Renal pelvis (tissue), 4 donors: ENCODE data around the gene ETV4. TPM values are rescaled to one million over a fixed set of nuclear protein-coding genes. Genes with fewer than 3 reads are reported as not detected.
A peak's percentile ranks its signal among the peaks of the same experiment; 100 is the strongest.

ENCODE experiments used
- DNase-seq: peaks from one replicate; pipeline ENCODE4 v3.0.0-alpha.2; 2013
- polyA plus RNA-seq, 3 donors: library from polyadenylated mRNA; unstranded; fragments of 120-200 nt; gene quantifications; one replicate each; pipeline ENCODE4 v1.2.1, GENCODE V29; 2013; ENCODE audit not compliant: insufficient read length in 3 of 3

The ETV4 gene
- polyA plus RNA-seq, 3 donors = 39.7 to 49.8 (median 43.7) TPM

DNA sequence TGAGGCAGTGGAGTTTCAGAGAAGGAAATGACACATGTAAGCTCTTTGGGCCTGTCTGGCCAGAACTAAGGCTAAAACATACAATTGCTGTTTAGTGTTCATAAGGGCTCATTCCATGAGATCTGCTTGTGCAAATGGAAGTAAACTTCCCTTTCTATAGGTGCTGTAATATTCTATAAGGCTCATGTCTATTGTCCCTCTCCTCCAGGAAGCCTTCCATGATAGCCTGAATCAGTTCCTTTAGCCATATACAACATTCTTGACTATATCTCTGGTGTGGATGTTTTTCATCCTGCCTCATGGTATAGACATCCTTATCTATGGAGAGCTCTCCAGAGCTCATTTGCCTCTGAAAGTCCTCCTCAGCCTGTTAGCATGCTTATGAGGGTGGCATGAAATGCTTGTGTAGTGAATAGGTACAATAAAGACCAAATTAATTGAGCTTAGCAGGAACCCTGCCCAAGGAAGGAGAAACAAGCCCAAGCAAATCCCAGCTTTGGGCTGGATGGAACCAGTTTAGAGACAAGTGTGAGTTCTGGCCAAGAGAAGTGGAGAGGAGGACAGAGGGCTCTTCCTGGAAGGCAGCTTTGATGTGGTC is 1.6 kb upstream of the ETV4 start:
- no peak for DNase-seq

DNA sequence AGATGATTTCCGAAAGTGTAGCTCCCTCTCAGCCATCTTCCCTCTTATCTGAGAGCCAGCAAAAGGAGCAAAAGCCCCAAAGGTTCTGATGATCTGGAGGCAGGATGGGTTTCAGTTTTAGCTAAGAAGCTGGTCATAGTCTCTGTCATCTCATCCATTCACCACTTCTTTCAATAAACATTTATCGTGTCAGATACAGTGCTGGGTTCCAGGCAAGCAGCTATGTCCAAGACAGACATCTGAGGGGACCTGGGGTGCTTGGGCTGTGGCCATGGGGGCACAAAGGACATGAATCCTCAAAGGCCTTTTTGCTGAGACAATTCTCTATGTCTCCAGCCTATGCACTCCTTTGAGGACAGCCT is 1.0 kb upstream of the ETV4 start:
- no peak for DNase-seq

DNA sequence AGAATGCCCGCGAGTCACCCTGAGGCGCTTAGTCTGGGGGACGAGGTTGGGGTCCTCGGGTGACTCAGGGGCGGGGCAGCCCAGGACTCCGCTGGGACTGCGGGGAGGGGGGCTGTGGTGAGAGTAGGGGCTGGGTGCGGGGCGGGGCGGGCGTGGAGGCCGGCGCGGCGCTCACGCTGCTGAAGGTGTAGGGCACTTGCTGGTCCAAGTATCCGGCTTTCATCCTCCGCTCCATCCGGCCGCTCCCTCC is 832 bp downstream of the ETV4 start:
- no peak for DNase-seq

DNA sequence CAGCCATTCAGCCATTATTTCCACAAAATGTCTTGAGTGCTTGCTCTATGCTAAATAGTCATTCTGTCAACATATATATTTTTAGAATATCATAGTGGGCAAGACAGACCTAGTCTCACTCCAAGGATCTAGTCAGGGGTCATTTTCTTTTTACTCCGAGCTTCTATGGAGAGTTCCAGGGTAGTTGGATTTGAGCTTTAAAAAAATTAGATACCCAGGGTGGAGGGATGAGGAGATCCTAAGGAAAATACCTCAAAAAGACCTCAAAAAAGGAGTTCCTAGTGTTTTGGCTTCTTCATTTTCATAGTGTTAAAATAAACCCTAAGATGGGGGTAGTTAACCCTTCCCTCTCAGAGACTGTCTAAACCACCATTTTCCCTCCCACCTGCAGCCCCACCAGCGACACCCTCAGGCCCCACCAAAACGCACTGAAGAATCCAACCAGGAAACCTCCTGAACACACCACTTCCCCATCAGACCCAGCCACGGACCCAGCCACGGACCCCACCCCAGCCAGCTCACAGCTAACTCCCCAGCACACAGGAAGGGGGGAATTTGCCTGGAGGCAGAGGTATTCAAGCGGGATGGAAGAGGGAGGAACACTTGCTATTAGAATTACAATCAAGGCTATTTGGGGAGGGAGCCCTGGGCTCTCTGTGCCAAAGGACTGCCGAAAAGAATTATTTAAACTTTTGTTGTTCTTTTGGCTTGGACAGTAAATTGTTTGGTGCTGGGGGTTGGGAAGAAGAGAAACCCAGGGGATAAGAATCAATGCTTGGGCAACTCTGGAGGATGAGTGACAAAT is 2.2 kb downstream of the ETV4 start:
- DNase-seq = no peak

DNA sequence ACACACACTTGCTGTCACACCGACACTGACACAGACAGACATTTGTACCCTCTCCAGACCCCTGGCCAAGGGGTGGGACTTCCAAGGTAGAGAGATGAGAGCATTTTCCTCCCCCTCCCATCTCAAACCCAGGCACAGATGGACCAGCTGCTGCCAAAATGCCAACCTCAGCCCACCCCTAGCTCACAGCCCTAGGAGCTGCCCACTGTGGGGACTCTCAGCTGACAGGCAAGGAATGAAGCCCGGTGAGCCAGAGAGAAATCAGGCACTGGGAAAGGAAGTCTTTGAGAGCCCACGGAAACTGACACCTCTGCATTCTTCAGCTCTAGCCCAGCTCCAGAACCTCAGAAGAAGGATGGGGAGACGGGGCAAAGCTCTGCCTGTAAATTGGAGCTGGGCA is 2.8 kb downstream of the ETV4 start:
- DNase-seq = no peak

DNA sequence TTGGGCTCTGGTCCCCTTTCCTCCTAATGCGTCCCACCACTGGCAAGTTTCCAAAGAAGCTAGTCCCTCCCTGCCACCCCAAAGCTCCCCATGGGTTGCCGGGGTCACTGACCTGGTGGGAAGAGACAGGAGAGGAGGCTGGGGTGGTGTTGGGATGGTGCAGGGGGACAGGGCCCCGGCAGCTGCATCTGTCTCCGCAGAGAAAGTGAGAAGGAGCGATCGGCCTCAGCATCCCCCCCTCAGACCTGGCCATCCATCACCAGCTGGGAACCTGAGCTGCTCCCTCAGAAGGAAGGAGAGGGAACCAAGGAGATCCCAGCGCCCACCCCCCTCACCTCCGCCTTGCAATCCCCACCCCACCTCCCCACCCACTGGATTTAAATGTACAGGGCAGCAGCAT is 3.3 kb downstream of the ETV4 start:
- DNase-seq = no peak

DNA sequence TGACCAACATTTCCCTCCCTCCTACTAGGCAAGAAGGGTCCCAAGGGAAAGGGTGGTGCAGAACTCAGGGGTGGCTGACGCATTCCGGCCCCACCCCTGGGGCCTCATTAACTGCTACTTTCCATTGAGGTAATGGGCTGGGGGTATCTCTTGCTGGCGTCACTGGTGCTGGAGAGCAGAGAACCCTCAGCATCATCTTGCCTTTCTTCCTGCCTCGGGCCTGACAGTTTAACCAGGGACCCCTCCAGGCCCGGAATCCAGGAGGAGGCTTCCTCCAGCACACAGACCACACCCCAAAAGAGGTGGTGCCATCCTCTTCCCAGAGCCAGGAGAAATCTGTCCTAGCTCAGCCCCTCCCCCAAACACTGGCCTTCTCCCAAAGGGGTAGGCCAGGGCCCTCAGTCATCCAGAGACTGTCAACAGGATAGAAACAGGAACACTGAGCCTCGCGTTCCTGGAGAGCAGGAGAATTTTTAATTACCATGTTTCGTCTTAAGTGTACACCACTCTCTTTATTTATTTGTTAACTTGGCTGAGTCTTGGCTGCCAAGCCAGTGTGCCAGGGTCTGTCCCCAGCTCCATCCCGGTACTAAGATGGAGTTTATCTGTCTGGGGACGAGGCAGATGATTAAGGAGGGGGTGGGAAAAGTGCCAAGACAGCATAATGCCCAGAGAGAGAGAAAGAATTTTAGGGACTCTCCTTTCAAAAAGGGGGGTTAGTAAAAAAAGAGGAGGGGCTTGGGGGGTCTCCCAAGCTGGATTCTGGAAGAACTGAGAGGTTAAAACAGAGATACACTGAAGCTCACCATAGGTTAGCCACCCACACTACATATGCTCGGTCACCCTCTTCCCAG is 5.1 kb downstream of the ETV4 start:
- DNase-seq = no peak

DNA sequence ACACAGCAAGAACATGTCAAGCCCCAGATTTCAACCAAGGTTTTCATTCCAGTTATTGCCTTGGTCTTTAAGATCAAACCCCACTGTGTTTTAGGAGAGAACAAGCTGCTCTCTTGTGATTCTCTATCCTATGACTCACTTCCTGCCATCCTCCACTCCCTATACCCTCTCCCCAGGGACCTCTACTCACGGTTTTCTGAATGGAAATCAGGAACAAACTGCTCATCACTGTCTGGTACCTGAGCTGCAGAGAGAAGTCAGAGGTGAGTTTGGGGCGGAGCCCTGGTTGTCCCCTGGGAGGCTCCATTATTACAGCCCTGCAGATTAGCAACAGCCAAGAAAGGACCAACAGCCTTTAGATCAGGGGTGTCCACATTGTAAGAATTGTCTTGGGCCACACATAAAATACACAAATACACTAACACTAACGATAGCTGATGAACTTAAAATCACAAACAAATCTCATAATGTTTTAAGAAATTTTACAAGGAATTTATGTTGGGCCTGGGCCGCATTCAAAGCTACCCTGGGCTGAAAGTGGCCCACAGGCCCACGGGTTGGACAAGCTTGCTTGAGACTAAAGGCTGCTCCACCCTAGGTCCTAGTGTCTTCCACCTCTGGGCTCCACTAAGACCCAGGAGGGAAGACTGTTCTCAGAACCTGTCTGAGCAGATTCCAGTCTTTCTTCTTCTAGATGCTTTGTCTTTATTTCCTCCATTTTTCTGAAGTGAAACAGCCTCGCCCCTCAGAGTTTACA is 9.7 kb downstream of the ETV4 start:
- no peak for DNase-seq

DNA sequence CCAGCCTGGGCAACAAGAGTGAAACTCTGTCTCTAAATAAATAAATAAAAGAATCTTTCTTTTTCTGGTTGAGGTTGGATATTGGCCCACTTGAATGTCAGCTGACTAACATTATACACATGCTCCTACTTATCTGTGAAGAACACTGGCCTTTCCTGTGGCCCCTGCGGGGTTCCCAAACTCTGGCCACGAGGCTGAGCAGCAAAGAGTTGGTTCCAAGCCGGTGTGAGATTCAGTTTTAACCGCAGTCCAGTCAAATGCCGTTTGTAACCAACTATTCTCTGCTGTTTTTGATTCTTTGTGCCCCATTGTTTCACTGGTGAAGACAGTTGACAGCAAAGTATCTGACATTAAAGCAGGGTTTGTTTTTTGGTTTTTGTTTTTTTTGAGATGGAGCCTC is 11.2 kb downstream of the ETV4 start:
- DNase-seq = no peak

DNA sequence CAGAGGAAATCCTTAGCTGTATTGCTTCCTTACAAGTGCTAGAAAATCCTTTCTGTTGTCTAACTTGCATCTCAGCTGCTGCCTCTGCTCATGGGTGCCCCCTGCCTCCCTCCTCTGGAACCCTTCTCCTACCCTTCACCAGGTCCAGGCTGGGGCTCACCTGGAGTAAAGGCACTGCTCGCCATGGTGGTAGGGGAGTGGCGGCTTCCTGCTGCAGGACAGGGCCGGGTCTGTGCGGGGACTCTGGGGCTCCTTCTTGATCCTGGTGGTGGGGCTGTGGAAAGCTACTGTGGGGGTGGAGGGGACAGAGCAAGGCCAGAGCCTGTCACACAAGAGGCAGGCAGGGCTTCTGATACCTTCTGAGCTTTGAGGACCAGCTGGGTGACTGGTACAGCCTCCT is 12.4 kb downstream of the ETV4 start:
- DNase-seq = no peak

DNA sequence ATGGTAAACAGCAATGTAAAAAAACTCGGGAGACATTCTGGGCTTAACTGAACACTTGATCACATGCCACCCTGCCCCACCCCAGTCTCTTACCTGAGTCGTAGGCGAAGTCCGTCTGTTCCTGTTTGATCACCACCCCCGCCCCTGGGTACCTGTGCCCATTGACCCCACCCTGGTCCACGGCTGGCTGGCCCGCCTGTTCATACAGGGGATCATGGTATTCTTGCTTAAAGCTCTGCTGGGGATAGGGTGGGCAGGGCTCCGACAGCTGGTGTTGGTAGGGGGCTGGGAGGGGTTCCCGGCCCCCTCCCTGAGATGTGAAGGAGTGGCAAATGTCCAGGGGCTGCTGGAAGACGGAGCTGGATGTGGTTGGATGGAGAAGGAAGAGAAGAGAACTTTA is 13.6 kb downstream of the ETV4 start:
- DNase-seq = no peak

DNA sequence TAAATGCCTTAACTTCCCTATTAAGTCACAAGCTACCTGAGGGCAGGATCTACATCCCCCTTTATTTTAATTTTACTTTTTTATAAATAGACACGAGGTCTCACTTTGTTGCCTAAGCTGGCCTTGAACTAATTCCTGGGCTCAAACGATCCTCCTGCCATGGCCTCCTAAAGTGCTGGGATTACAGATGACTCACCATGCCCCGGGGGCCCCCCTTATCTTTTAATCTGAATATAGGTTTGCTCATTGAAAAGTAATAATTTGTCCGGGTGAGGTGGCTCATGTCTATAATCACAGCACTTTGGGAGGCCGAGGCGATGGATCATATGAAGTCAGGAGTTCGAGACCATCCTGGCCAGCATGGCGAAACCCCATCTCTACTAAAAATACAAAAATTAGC is 14.2 kb downstream of the ETV4 start:
- no peak for DNase-seq

DNA sequence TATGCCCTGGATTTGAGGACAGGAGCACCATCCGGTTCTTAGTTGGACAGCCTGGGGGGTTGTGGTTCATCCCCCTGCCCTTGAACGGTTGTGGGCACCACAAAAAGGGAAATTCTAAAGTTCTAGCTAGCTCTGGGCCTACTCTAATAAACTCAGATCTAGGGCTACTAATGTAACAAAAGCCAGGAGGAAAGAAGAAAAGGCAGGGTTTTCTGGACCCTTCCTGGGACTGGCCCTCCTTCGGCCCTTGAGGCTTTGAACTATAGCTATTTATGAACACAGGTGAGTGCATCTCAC is 15.1 kb downstream of the ETV4 start:
- no peak for DNase-seq

DNA sequence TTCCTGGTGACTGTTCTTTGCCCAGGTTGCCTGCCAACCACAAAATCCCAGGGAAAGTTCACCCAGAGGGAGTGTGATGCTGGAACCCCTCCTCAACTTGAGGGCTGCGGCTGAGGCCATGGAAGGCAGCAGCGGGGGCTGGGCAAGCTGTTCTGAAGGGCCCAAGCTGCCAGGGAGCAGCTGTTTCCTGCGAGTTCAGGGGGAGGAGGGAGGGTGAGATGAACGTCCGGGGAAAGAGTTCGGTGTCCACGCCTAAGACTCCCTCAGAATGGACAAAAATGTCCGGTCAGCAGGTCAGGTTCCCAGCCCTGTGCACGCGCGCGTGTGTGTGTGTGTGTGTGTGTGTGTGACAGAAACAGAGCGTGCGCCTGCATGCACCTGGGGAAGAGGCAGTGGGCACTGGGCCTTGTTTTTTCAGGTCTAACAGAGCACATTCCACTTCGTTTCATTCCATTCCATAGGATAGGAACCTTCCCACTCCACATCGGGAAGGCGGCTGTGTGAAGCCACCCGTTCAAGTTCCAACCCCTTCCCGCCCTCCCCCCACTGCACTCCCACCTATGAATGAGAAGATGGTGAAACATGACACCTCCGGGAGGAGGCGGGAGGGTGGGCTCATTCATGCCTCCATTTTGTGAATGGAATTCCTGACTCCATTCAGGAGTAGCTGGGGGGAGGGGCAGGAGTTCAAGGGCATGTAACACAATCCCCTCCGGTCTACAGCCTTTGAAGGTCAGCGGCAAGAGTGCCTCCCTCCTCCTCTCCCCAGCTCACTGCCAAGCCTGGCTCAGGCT is 15.7 kb downstream of the ETV4 start:
- DNase-seq = peak; percentile 100

DNA sequence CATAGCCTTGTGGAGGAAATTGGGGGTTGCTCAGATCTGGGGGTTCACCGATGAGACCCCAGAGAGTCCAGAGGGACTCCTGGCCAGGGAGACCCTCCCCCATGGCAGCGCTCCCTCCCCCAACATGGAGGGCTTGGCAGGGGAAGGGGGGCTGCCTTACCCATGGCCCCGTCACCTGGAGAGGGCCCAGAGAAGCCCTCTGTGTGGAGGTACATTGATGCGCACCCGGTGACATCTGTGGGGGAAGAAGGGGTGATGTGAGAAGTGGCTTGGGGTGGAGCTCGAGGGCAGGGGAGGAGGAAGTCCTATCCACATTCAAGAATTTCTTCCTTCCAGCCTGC is 16.2 kb downstream of the ETV4 start:
- no peak for DNase-seq

DNA sequence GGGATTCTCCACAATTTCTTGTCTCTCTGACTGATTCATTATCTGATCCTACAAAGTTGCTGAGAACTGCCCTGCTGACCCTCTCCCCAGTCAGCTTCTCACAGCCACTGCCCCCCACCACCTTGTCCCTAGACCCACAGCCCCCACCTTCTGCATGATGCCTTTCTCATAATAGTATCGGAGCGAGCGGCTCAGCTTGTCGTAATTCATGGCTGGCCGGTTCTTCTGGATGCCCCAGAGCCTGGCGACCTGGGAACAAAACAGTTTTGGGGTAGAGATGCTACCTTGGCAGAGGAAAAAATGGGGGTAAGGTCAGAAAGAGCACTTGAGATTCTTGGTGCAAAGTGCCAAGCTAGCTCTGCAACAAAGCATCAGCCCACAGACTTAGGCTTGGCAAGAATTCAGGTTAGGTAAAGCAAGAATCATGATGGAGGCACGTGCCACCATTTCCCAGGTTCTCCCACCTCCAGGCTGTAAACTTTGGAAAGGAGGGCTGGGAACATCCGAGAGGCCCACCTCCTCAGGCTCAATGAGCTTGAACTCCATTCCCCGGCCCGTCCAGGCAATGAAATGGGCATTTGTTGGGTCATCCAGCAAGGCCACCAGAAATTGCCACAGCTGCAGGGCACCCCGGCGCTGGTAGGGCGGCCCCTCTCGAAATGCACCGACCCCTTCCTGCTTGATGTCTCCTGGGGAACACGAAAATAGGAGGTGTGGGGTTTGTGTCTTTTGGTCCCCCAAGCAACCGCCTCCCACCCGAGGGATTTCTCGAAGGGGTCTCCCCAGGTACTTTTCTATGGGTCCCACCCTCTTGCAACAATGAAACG is 16.9 kb downstream of the ETV4 start:
- DNase-seq = no peak

DNA sequence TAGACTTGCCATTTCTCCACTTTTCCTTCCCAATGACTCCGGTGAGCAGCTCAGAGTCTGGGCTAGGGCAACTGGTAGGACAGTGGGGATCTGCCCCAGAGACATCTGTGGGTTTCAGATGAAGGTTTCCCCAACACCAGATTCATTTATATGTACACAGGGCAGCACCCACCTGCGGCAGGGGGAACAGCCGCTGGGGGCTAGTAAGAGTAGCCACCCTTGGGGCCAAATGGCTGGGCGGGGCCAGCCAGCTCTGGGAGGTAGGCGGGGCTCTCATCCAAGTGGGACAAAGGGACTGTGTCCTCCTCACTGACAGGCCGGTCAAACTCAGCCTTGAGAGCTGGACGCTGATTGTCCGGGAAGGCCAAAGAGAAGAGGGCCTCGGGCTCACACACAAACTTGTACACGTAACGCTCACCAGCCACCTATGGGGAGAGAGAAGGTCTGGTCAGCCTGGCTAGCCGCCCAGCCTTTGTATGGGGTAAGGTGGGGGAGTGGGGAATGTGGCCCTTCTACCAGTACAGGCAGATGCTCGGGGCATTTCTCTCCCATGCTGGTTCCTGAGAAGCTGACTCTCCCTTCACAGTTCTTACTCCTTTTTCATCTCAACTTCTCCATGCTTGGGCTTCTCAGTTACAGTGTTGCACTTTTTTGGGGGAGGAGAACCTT is 17.7 kb downstream of the ETV4 start:
- no peak for DNase-seq

DNA sequence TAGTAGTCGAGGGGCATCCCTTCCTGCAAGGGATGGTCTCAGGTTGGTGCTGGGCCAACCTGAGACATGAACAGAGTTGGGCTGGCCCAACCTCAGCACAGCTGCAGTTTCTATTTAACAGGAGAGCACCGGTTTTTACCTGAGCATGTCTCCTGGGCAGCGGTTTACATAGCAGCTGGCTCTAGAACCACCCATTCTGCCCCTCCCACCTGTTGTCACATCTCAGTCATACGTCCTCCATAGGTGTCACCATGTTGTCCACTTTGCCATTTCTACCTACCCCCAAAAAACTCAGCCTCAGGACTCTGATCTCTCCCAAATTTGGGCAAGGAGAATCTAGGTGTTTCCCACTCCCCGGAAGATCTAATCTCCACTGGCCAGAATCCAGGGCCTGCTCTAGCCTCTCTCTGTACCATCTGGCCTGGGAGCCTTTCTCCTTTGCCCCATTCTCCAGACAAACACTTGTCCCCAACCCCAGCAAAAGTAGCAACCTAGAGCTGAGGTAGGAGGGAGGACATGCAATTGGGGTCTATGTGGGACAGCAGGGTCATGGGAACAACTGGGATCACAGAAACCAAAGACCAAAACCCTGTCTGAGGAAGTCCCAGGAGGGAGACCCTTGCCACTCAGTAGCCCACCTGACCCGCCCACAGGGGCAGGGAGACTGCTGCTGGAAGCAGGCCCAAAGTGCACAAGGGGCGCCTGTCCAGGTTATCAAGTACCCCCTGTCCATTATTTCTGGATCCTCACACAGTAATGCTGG is 19.1 kb downstream of the ETV4 start:
- no peak for DNase-seq

DNA sequence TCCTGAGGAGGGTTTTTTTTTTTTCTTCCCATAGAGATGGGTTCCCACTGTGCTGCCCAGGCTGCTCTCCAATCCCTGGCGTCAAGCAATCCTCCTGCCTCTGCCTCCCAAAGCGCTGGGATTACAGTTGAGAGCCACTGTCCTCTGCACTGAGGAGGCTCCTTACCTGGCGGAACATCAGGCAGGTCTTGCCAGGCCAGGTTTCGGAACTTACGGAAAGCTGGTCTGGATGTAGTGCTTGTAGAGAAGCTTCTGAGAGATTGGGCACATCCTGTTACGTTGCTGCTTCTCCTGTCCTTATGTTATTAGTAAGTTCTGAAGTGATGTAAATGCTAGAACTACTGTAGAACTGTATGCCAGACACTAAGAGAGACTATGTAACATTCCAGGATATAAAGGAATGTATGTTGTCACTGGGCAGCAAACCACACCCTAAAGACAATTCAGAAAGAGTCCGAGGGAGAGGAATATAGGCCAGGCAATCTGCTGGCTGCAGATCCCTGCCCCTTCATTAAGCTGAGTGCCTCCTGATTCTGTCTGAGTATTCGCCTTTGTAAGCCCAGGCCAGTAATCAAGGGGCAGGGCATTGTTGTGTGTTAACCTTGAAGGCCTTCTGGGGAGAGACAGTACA is 21.1 kb downstream of the ETV4 start:
- DNase-seq = no peak
